Choroid plexus epithelial cell (primary cell): Measurements from ENCODE around the gene ACTR10.

Experiments
- DNase-seq: peaks from one replicate; pipeline ENCODE4 v3.0.0-alpha.2; 2010; ENCODE audit warnings: low read depth
- H3K4me3 ChIP-seq: 2 replicates; pipeline ENCODE4 v1.5.1; 2011; ENCODE audit warnings: low read depth, mild to moderate bottlenecking, control low read depth, low read length, moderate library complexity
- TF ChIP-seq, protein P1 (sequence below): conservative IDR thresholded peaks from 2 replicates; pipeline ENCODE4 v1.5.1; 2011; ENCODE audit warnings: low read depth, mild to moderate bottlenecking, control low read depth, inconsistent platforms, low read length, moderate library complexity

ACTR10 gene

DNA sequence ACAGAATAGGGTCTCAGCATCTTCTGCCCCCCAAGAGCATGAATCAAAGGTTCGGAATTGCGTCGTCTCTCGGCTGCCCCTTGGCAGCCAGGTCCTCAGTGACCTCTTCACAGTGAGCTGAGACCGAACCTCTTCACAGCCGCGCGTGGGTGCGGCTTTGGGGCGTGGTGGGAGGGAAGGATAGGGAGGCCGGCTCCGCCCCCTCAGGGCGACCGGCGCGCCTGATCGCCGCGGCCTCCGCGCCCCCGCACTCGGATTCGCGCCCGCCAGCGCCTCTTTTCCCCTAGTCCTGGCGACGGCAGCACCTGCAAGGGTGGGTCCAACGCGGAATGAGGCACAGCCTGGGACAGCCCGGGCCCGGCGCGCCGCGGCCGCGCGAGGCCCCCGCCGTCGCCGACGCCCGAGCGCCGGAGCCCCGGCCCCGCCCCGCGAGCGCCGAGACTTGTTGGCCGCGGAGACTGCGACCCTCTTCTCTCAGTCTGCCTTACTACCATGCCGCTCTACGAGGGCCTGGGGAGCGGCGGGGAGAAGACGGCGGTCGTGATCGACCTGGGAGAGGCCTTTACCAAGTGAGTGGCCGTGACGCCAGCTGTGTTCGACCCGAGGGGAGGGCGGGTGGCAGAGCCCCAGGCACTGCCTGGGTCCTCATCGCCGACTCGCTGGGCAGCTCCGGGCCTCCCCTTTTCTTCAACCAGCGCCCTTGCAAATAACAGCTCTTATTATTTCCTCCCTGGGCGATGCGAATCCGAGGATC lies at the start of gene ACTR10:
TSS of gene ACTR10 (plus strand) at position 424 of the 754 bp plus-strand sequence. CDS start at position 493, 69 bp downstream.
- TF ChIP-seq, protein P1, sequence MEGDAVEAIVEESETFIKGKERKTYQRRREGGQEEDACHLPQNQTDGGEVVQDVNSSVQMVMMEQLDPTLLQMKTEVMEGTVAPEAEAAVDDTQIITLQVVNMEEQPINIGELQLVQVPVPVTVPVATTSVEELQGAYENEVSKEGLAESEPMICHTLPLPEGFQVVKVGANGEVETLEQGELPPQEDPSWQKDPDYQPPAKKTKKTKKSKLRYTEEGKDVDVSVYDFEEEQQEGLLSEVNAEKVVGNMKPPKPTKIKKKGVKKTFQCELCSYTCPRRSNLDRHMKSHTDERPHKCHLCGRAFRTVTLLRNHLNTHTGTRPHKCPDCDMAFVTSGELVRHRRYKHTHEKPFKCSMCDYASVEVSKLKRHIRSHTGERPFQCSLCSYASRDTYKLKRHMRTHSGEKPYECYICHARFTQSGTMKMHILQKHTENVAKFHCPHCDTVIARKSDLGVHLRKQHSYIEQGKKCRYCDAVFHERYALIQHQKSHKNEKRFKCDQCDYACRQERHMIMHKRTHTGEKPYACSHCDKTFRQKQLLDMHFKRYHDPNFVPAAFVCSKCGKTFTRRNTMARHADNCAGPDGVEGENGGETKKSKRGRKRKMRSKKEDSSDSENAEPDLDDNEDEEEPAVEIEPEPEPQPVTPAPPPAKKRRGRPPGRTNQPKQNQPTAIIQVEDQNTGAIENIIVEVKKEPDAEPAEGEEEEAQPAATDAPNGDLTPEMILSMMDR, result no peak
- peak within 1 kb of the TSS; percentile 97 for H3K4me3 ChIP-seq
- DNase-seq, result peak; percentile 65

DNA sequence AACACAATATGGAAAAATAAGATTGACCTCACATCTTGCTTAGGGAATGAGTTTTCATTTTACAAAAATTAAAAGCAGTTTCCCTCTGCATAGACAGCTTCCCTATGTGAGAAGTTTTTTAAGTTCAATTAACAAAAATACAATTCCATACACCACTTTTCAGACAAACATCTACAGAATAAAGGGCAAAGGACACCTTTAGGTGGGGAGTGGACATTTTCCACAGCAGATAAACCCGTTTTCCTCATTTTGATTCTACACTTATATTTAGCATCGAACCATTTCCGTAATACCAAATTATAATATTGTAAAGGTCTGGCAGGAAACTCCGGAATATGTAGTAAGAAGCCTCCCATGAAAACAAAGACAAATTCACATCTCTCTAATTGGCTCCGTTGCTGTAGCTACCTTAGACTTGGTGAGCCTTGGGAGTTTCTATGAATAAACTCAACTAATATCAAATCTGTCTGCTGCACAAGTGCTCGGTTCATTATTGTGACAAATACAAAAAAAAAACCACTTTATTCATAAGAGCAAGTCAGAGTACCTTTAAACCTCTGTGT lies 49.6 kb upstream of the ACTR10 start:
- DNase-seq, result no peak
- TF ChIP-seq, protein P1, result no peak
- H3K4me3 ChIP-seq, result no peak overlapping the region

DNA sequence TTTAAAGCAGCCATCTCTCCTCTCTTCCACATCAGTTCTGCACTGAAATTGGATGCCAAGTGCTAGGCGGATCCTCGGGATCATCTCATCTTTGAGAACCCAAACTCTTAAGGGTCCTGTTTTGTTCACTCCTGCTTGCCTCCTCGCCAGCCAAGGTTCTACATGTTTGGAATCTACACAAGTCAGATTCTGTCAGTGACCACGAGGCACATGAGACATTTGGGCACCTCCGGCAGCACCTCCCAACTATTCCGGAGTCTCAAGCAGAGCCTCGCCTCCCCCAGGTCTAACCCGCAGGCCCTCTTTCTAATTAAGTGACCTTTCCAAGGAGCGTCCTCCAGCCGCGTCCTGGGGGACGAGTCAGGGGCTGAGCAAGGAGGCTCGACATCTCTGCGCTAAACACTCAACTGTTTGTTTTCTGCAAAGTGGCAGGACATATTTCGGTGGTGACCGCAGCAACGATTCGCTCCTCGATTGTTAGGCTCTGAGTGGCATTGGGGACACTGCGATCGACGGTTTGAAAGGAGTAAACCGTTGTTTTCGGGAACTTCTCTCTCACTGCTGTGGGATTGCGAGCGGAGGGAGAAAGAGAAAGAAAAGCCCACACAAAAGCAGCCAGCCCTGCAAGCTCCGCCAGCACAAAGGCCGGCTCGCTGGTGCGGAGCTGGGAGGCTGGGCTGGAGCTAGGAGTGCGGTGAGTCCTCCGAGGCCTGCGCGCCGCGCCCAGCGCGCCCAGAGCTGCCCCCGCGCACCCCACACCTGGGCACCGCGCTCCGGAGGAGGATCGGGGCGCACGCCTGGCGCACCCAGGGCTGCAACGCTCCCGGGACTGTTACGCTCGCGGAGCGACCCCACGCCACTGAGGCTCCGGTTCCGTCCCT lies 48.6 kb upstream of the ACTR10 start:
- TF ChIP-seq, protein P1, result no peak
- DNase-seq, result peak; percentile 56

DNA sequence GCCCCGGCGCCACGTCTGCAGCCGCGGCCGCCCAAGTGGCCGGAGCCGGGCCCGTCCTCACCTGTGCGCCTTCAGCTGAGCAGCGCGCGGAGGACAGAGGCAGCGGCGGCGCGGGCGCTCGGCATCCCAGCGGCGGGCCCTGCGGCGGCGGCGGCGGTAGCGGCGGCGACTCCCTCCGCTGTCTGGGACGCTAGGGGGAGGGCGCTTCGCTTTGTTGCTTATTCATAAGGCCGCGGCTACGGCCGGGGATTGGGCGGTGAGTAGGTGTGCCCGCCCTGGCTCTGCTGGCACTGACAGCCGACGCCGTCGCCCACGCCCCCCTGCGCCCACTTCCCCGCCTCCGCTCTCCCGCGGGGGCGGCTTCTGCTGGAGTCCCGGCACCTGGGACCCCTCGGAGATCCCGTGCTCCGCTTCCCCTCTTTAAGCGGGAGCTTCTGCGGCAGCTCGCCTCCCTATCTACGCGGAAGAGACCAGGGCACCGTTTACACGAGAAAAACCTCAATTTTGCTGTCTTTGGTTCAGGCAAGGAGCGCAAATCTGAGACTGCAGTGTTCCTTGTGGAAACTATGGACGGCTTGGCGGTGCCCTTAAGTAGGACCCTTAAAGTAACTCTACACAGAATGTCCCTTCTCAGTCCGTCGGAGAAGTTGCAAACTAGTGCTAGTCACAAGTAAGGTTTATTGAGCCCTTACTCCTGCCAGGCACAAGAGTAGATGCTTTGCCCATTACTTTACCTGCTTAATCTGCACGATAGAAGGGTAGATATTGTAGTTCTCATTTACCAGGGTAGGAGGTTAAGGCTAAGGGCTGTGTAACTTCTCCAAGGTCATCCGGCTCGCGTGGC lies 47.7 kb upstream of the ACTR10 start, which contains the start of gene ARMH4:
TSS of gene ARMH4 (minus strand) at position 200 of the 844 bp plus-strand sequence. CDS start 12,855 bp downstream, outside the sequence.
- TF ChIP-seq, protein P1, result peak; percentile 7
- DNase-seq, result peak; percentile 77
- peak within 1 kb of the TSS; percentile 73 for H3K4me3 ChIP-seq

More for the DNA sequence above, 48.6 kb upstream of the ACTR10 start:
- H3K4me3 ChIP-seq, result peak overlapping the region; percentile 73

DNA sequence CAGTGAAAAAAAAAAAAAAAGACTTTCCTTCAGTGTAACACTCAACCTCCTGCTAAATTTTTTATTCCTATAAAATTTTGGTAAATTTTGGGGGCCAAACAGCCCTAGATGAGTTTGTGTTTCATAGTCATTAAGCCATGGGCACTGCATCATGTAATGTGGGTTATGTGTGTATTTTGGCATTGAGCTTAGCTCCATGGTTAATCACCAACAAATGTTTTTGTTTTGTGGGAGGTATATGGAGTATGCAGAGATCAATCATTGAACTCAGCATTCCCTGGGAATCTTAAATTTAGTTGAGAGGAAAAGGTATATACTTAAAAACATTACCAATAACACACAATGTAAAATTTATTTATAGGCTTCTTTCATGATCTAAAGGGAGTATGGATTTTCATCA lies 39.4 kb upstream of the ACTR10 start:
- no peak for DNase-seq
- TF ChIP-seq, protein P1, result no peak
- H3K4me3 ChIP-seq, result no peak overlapping the region
